WI38 (cell line): Measurements from ENCODE around the gene TSPAN9.

Experiments used
- H3K4me3 ChIP-seq: 2 replicates; pipeline ENCODE4 v1.5.1; 2011; ENCODE audit warnings: low read depth, mild to moderate bottlenecking, control low read depth, low read length
- TF ChIP-seq, protein P1 (sequence below): IDR thresholded peaks from 2 replicates; pipeline ENCODE4 v1.5.1; 2012; ENCODE audit warnings: low read depth, mild to moderate bottlenecking, control low read depth, low read length

The TSPAN9 gene

DNA sequence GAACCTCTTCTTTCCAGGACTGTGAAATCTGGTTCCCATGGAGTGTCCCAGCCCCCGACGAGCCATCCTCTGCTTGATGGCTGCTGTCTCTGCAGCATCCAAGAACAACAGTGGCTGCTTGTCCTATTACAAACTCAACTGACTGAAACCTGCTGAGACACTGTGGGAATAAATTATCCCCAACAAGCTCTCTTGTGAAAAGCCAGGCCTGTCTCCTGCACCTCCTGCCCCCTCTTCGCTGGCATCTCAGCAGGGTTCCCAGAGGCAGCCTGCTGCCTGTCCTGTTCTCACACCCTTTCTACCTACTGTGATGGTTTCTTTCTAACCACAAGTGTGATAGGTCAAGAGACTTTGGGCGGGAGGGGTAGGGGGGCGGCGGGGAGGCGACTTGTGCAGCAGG, 180.2 kb downstream of the TSPAN9 start:
- no peak overlapping the region for H3K4me3 ChIP-seq
- TF ChIP-seq, protein P1, sequence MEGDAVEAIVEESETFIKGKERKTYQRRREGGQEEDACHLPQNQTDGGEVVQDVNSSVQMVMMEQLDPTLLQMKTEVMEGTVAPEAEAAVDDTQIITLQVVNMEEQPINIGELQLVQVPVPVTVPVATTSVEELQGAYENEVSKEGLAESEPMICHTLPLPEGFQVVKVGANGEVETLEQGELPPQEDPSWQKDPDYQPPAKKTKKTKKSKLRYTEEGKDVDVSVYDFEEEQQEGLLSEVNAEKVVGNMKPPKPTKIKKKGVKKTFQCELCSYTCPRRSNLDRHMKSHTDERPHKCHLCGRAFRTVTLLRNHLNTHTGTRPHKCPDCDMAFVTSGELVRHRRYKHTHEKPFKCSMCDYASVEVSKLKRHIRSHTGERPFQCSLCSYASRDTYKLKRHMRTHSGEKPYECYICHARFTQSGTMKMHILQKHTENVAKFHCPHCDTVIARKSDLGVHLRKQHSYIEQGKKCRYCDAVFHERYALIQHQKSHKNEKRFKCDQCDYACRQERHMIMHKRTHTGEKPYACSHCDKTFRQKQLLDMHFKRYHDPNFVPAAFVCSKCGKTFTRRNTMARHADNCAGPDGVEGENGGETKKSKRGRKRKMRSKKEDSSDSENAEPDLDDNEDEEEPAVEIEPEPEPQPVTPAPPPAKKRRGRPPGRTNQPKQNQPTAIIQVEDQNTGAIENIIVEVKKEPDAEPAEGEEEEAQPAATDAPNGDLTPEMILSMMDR: no peak

DNA sequence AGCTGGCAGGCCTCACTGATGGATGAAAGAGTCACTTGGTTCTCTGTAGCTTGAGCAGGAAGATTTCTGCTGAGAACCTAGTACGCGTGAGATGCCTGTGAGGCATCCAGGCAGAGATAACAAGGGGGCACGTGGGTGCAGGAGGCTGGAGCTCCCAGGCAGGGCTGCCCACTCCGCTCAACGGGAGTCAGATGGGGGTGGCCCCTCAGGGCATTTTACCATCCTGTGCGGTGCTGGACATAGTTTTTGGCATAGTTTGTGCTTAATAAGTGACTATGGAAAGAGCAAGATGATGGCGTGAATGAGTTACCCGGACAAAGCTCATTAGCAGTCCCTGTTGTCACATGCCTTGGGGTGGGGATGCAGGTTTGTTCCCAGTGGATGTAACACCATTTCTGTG, 182.8 kb downstream of the TSPAN9 start:
- TF ChIP-seq, protein P1: no peak
- H3K4me3 ChIP-seq: no peak overlapping the region

DNA sequence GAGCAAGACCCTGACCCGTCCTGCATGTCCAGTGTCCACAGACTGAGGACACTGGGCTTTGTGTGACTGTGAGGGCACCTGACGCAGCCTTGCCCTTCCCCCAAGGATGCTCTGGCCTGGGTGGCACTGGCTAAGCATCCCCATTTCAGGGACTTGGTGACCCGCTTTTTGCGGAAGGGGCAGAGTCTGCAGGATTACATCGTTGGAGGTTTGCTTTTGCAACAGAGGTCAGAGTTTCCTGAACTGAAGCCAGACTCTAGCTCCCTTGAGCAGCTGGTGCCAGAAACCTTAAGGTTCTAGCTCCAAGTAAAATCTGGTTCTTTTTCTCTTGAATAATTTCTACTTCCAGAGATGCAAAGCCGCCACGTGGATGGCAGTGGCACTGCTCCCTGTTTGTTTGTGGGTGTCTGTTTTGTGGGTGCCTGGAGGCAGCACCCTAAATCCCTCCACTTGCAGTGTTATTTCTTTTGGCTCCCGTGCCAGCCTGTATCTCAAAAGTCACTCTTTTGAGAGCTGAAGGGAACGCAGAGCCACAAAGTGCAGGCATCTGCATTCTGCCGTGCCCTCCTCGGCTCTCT, 184.7 kb downstream of the TSPAN9 start:
- TF ChIP-seq, protein P1: 0 out of 2 replicates have a peak, but pooled peaks have one; percentile 10
- H3K4me3 ChIP-seq: no peak overlapping the region

DNA sequence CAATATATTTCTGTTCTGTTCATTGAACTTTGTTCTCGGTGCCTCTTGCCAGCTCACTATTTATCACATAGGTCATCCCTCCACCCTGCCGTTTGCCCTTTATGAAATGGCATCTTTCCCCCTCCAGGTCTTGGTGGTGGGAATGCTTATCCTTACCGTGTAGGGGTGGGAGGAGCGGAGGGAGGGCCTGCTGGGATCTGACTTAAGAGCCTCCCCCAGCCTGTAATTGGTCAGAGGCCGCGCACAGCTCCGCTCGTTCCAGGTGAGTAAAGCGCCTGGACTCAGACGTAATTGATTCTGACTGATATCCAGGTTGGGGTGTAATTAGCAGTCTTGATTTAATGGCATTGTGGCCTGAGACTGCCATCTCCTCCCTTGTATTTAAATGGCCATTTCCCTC, 185.3 kb downstream of the TSPAN9 start:
- H3K4me3 ChIP-seq: no peak overlapping the region
- TF ChIP-seq, protein P1: no peak

DNA sequence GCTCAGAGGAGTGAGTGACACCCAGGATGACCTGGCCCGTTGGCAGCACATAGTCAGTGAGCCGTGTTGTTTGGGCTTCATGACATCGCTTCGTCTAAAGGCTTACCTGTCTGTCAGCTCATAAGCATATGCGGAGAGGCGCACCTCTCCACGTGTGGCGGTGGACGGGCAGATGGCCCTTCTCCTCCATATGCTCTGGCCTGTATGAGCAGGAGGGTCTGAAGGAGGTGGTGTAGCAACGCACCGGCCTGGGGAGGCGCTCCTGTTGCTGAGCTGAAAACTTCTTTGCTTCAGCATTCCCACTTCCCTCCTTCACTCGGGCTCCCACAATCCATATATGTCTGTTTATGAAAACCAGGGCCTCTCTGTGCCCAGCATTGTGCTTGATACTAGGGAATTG, 186.1 kb downstream of the TSPAN9 start:
- no peak overlapping the region for H3K4me3 ChIP-seq
- TF ChIP-seq, protein P1: no peak

DNA sequence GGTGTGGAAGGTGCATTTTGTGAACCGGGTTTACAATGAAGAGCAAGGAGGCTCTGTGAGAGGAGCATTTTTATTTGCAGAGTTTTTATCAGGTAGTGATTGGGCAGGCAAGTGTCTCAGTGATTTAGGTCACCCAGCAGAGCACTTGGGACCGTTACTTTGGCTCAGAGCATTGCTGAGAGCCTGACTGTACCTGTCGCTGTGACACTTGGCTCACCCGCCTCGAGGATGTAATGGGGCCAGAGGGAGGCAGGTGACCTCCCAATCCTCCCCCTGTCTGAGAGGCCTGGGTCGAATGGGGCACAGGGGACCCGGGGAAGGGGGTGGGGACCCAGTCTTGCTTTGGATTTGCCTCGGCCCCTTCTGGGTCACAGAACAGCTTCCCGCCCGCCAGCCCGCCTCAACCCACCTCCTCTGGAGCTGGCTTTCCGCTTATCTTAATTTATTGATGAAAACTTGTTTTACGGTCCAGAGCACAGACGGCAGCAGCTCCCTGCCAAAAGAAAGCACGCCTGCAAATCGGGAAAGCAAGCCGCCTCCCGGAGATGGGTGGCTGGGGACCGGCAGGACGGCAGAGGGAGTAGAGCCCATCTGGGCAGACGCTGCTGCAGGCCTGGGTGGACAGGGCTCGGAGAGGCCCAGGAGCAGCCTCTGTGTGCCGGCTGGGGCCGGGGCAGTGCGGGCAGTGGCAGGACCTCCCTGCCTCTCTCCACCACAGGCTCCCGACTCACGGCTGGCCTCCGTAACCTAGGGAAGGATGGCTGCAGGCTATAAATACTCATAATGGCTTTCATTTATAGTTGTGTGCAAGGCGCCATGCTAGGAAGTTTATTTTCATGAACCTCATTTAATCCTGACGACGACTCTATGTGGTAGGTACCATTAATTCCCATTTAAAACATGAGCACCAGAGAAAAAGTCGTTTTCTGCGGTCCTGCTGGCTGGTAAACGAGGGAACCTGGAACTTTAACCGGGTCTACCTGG, 187.1 kb downstream of the TSPAN9 start:
- no peak overlapping the region for H3K4me3 ChIP-seq
- TF ChIP-seq, protein P1: no peak

DNA sequence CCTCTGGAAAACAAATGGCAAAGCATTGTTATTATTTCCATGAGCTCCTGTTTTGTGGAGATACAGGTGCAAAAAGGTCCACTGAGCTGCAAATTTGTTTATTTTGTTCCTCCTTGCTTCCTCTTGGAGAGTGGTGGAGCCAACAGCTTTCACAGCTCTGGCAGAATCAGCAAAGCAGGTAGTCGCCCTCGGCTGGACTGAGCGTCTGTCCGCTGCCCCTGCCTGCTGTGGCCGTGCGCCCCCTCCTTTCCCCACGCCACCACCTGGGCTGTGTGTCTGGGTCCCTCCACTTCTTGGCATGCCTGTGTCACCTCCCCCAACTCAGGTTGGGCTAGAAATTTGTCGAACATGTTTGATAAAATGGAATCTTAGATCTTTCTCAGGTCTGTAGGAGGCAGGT, 188.2 kb downstream of the TSPAN9 start:
- TF ChIP-seq, protein P1: no peak
- no peak overlapping the region for H3K4me3 ChIP-seq
